SU-DHL-6 (cell line): ENCODE data around the gene C16orf95.

Source experiments
- H2AFZ ChIP-seq: fragments of 200-600 bp; sonication (generic); 2 replicates; pipeline ENCODE4 v1.6.1; 2014; ENCODE audit warnings: low read depth, mild to moderate bottlenecking, moderate library complexity, mixed read lengths, antibody characterized with exemption, low read length; ENCODE audit not compliant: severe bottlenecking
- H3F3A ChIP-seq: fragments of 200-600 bp; shearing (Covaris generic); 2 replicates; pipeline ENCODE4 v1.6.0; 2016; ENCODE audit warnings: antibody characterized with exemption, mild to moderate bottlenecking; ENCODE audit not compliant: insufficient read depth
- H3K27ac ChIP-seq: fragments of 200-600 bp; sonication (generic); 2 replicates; pipeline ENCODE4 v1.5.1; 2016; ENCODE audit warnings: low read depth, mild to moderate bottlenecking, low read length, moderate library complexity, mixed read lengths
- H3K27me3 ChIP-seq: fragments of 200-600 bp; sonication (generic), shearing (Covaris generic); 2 replicates; pipeline ENCODE4 v1.6.0; 2014; ENCODE audit warnings: mild to moderate bottlenecking, low read length
- H3K36me3 ChIP-seq: fragments of 200-600 bp; sonication (generic); 2 replicates; pipeline ENCODE4 v1.6.1; 2014; ENCODE audit warnings: mild to moderate bottlenecking, low read length, mixed read lengths
- H3K4me2 ChIP-seq: fragments of 300-600, 200-600 bp; shearing (Covaris generic), sonication (generic); 2 replicates; pipeline ENCODE4 v1.6.0; 2014; ENCODE audit warnings: low read length, low read depth, mild to moderate bottlenecking; ENCODE audit not compliant: poor library complexity, severe bottlenecking
- H3K4me3 ChIP-seq: fragments of 200-600 bp; sonication (generic); 2 replicates; pipeline ENCODE4 v1.5.1; 2014; ENCODE audit warnings: antibody characterized with exemption, low read length, mild to moderate bottlenecking, mixed read lengths; ENCODE audit not compliant: insufficient read depth, poor library complexity, severe bottlenecking
- H3K79me2 ChIP-seq: fragments of 200-600 bp; sonication (generic); 2 replicates; pipeline ENCODE4 v1.6.1; 2014; ENCODE audit warnings: mild to moderate bottlenecking, low read length, moderate library complexity; ENCODE audit not compliant: insufficient read depth
- H3K9ac ChIP-seq: fragments of 200-600 bp; sonication (generic); 2 replicates; pipeline ENCODE4 v1.7.0; 2014; ENCODE audit warnings: mild to moderate bottlenecking, low read length
- H3K9me2 ChIP-seq: fragments of 200-600 bp; sonication (generic); replicated peaks from 2 replicates; pipeline ENCODE4 v1.6.1; 2014; ENCODE audit warnings: low read length; ENCODE audit not compliant: insufficient read depth
- H3K9me3 ChIP-seq: fragments of 200-600 bp; sonication (generic); 2 replicates; pipeline ENCODE4 v1.6.1; 2014; ENCODE audit warnings: low read length, mixed read lengths; ENCODE audit not compliant: insufficient read depth
- H4K20me1 ChIP-seq: fragments of 200-600 bp; sonication (generic); 2 replicates; pipeline ENCODE4 v1.6.1; 2014; ENCODE audit warnings: low read depth, mild to moderate bottlenecking, antibody characterized with exemption, low read length, moderate library complexity, mixed read lengths
- CTCF ChIP-seq: fragments of 200-600 bp; sonication (generic); IDR thresholded peaks from one replicate; pipeline ENCODE4 v1.5.1; 2017; ENCODE audit warnings: antibody characterized with exemption, mild to moderate bottlenecking, low read length, moderate library complexity; ENCODE audit not compliant: insufficient read depth, poor library complexity, severe bottlenecking
- EZH2phosphoT487 ChIP-seq: fragments of 200-600 bp; sonication (generic), shearing (Covaris generic); conservative IDR thresholded peaks from 2 replicates; pipeline ENCODE4 v1.6.1; 2018; ENCODE audit warnings: mild to moderate bottlenecking, antibody characterized with exemption, low read length, moderate library complexity, mixed read lengths

C16orf95 gene

GRCh38 chr16:87276091-87276701, 41.0 kb downstream of the C16orf95 start:
- H4K20me1 ChIP-seq: no peaks in the 10 kb centered on the region
- H3K9me2 ChIP-seq: no peaks in the 10 kb centered on the region
- no peak overlapping the region for H3K27ac ChIP-seq
- H3K4me3 ChIP-seq: no peak overlapping the region
- TF ChIP-seq CTCF (no peak), EZH2phosphoT487 (no peak)
- no peak overlapping the region for H3K9ac ChIP-seq
- H3K4me2 ChIP-seq: no peak overlapping the region
- no peaks in the 10 kb centered on the region for H3K9me3 ChIP-seq
- H3K79me2 ChIP-seq: no peaks in the 10 kb centered on the region
- no peaks in the 10 kb centered on the region for H3F3A ChIP-seq
- H3K27me3 ChIP-seq: no peaks in the 10 kb centered on the region
- H2AFZ ChIP-seq: no peak overlapping the region
- no peaks in the 10 kb centered on the region for H3K36me3 ChIP-seq

GRCh38 chr16:87274794-87275193, 42.4 kb downstream of the C16orf95 start:
- Histone ChIP-seq H4K20me1 (no peaks in the 10 kb centered on the region), H3K27ac (no peak overlapping the region), H3F3A (no peaks in the 10 kb centered on the region), H3K9me3 (no peaks in the 10 kb centered on the region), H2AFZ (no peak overlapping the region), H3K27me3 (no peaks in the 10 kb centered on the region), H3K4me3 (no peak overlapping the region), H3K79me2 (no peaks in the 10 kb centered on the region), H3K36me3 (no peaks in the 10 kb centered on the region), H3K9me2 (no peaks in the 10 kb centered on the region), H3K4me2 (no peak overlapping the region), H3K9ac (no peak overlapping the region)
- TF ChIP-seq CTCF: no peak
- no peak for TF ChIP-seq EZH2phosphoT487

GRCh38 chr16:87273471-87274030, 43.6 kb downstream of the C16orf95 start:
- H3K4me3 ChIP-seq: no peak overlapping the region
- H4K20me1 ChIP-seq: no peaks in the 10 kb centered on the region
- no peaks in the 10 kb centered on the region for H3K9me3 ChIP-seq
- no peaks in the 10 kb centered on the region for H3K79me2 ChIP-seq
- H2AFZ ChIP-seq: no peak overlapping the region
- no peak overlapping the region for H3K4me2 ChIP-seq
- H3K9me2 ChIP-seq: no peaks in the 10 kb centered on the region
- no peak overlapping the region for H3K9ac ChIP-seq
- TF ChIP-seq CTCF (no peak), EZH2phosphoT487 (no peak)
- H3K36me3 ChIP-seq: no peaks in the 10 kb centered on the region
- H3F3A ChIP-seq: no peaks in the 10 kb centered on the region
- no peaks in the 10 kb centered on the region for H3K27me3 ChIP-seq
- no peak overlapping the region for H3K27ac ChIP-seq
